HG02798 (cell line): ENCODE measurements around the gene ZNF669.
"Not testable (repeated sequence)": the region's sequence is repeated elsewhere in the genome, so short reads cannot be mapped to it uniquely, and the experiment has no call there.

Experiments
- ATAC-seq: cut with Tn5 transposase; IDR thresholded peaks from one replicate; pipeline ENCODE4 v1.9.1; 2021; ENCODE audit warnings: mild to moderate bottlenecking; ENCODE audit not compliant: unreplicated experiment, poor library complexity

Gene ZNF669

GRCh38 chr1:247103859-247104591 is at the start of gene ZNF669:
ZNF669 (minus strand) TSS chr1:247104356; CDS start chr1:247104199, 157 bp downstream.
- peak; percentile 100 for ATAC-seq

- ATAC-seq = no peak
Observed at GRCh38 chr1:247147781-247148180, 43.6 kb upstream of the ZNF669 start.

- not testable (repeated sequence) for ATAC-seq
Observed at GRCh38 chr1:247147120-247147519, 43.0 kb upstream of the ZNF669 start.

GRCh38 chr1:247146671-247147070 is 42.5 kb upstream of the ZNF669 start:
- no peak for ATAC-seq

- ATAC-seq = no peak
Observed at GRCh38 chr1:247145279-247145678, 41.1 kb upstream of the ZNF669 start.

- not testable (repeated sequence) for ATAC-seq
Observed at GRCh38 chr1:247139557-247139956, 35.4 kb upstream of the ZNF669 start.

GRCh38 chr1:247131236-247131635 is 27.1 kb upstream of the ZNF669 start:
- no peak for ATAC-seq

GRCh38 chr1:247127519-247128282 is 23.5 kb upstream of the ZNF669 start:
- ATAC-seq = not testable (repeated sequence)

- ATAC-seq = peak; percentile 54
Observed at GRCh38 chr1:247126601-247127000, 22.4 kb upstream of the ZNF669 start.

- peak; percentile 100 for ATAC-seq
Observed at GRCh38 chr1:247126166-247126565, 22.0 kb upstream of the ZNF669 start.

GRCh38 chr1:247121382-247121781 is 17.2 kb upstream of the ZNF669 start:
- ATAC-seq = no peak

- not testable (repeated sequence) for ATAC-seq
Observed at GRCh38 chr1:247120408-247120668, 16.2 kb upstream of the ZNF669 start.

GRCh38 chr1:247119600-247120407 is 15.6 kb upstream of the ZNF669 start:
- no peak for ATAC-seq

- ATAC-seq = no peak
Observed at GRCh38 chr1:247118946-247119446, 14.8 kb upstream of the ZNF669 start.

GRCh38 chr1:247115545-247115944 is 11.4 kb upstream of the ZNF669 start:
- ATAC-seq = no peak

GRCh38 chr1:247115141-247115510 is 11.0 kb upstream of the ZNF669 start:
- no peak for ATAC-seq

GRCh38 chr1:247114351-247115140 is 10.4 kb upstream of the ZNF669 start:
- no peak for ATAC-seq

GRCh38 chr1:247113733-247114271 is 9.6 kb upstream of the ZNF669 start:
- ATAC-seq = no peak

GRCh38 chr1:247113094-247113497 is 8.9 kb upstream of the ZNF669 start:
- no peak for ATAC-seq

GRCh38 chr1:247112479-247112781 is 8.3 kb upstream of the ZNF669 start:
- ATAC-seq = no peak
